Aorta (tissue), 5 donors: Measurements from ENCODE around the gene SCN2A. TPM values are rescaled to one million over a fixed set of nuclear protein-coding genes. Genes with fewer than 3 reads are reported as not detected.
"Not testable (repeated sequence)": the region's sequence is repeated elsewhere in the genome, so short reads cannot be mapped to it uniquely, and the experiment has no call there.

ENCODE experiments used
- ATAC-seq: fragments of 200-7000 bp; cut with Tn5 transposase; one replicate; pipeline ENCODE4 v1.9.1; 2022; ENCODE audit warnings: moderate library complexity; ENCODE audit not compliant: low FRiP score
- DNase-seq, 2 donors: peaks; one replicate each; pipeline ENCODE4 v3.0.0-alpha.2; 2020
- H3K27ac ChIP-seq, 2 donors: one replicate each; pipeline ENCODE4 v1.5.1; 2013; ENCODE audit warnings: low read length in 2 of 2, mild to moderate bottlenecking in 2 of 2, moderate library complexity in 2 of 2, control low read depth in 1 of 2, inconsistent platforms in 1 of 2, low read depth in 1 of 2
- H3K27me3 ChIP-seq, 2 donors: one replicate each; pipeline ENCODE4 v1.6.1; 2013; ENCODE audit warnings: control low read depth in 1 of 2, low read length in 1 of 2, mild to moderate bottlenecking in 1 of 2, moderate library complexity in 1 of 2; ENCODE audit not compliant: insufficient read depth in 2 of 2, control insufficient read depth in 1 of 2
- H3K36me3 ChIP-seq, 2 donors: one replicate each; pipeline ENCODE4 v1.6.1; 2013; ENCODE audit warnings: control low read depth in 1 of 2, low read length in 1 of 2, mild to moderate bottlenecking in 1 of 2; ENCODE audit not compliant: insufficient read depth in 2 of 2, control insufficient read depth in 1 of 2
- H3K4me1 ChIP-seq, 2 donors: one replicate each; pipeline ENCODE4 v1.6.1; 2013; ENCODE audit warnings: low read length in 2 of 2, control low read depth in 1 of 2, mild to moderate bottlenecking in 1 of 2, moderate library complexity in 1 of 2; ENCODE audit not compliant: insufficient read depth in 2 of 2, control insufficient read depth in 1 of 2
- H3K4me3 ChIP-seq, 2 donors: one replicate each; pipeline ENCODE4 v1.5.1; 2013; ENCODE audit warnings: low read length in 2 of 2, control low read depth in 1 of 2, mild to moderate bottlenecking in 1 of 2
- H3K9me3 ChIP-seq: one replicate; pipeline ENCODE4 v1.6.1; 2013; ENCODE audit warnings: mild to moderate bottlenecking, low read length; ENCODE audit not compliant: control insufficient read depth
- WGBS, 2 donors: extraction: QIAGEN DNeasy Blood & Tissue Kit; methylation state at CpG; one replicate each; pipeline ENCODE4 v1.1.7; 2013; 5-methylcytosine and 5-hydroxymethylcytosine counted together
- intact Hi-C, 2 donors: fragments of 100-400 bp; cut with DNase I; formaldehyde crosslinking; loops; one replicate each; pipeline versions ENCODE4 v1.14.2 to v1.15.0; 2022
- polyA plus RNA-seq, 2 donors: library from polyadenylated mRNA; stranded (reverse); fragments of 200-250 nt; gene quantifications; one replicate each; pipeline ENCODE4 v1.2.3, GENCODE V29; 2013
- total RNA-seq, 2 donors: library from RNA; stranded (reverse); fragmentation: NEBNext Ultra II Directional; extraction: Animal tissue kit (Norgen Biotek cat#: 25700); gene quantifications; one replicate each; pipeline ENCODE4 v1.2.1, GENCODE V29; 2021
- donor health status: healthy with polysubstance abuse.
- donor health status: Bipolar disorder and iron deficiency.
- donor health status: DM: no; HTN: no; CAD: no.
- donor health status: DM: no; HTN: no; CAD: no.
- donor health status: DM: yes; HTN: yes; CAD: no.

Gene SCN2A
- total and polyA plus RNA-seq, 4 donors, result 0.15 to 0.81 (median 0.63) TPM; not detected in 1

DNA sequence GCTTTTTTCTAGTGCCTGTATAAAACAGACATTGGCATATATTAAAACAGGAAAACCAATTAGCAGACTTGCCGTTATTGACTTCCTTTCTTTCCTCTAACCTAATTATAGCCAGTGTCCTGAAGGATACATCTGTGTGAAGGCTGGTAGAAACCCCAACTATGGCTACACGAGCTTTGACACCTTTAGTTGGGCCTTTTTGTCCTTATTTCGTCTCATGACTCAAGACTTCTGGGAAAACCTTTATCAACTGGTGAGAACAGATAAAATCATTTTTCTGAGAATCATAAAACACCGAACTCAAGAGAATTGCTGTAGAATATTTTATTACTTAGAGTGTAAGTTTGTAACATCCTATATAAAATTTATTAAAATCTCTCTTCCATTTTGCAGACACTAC lies 74.3 kb downstream of the SCN2A start:
- H3K4me3 ChIP-seq, result no peak overlapping the region
- DNase-seq (no peak), ATAC-seq (no peak)
- H3K27me3 ChIP-seq, result peaks cover 0 to 2% of the 10 kb centered on the region in 2 donors
- WGBS, 2 donors, result 71 to 75% methylated on average over 4 of the region's 4 CpGs
- H3K36me3 ChIP-seq, result no peaks in the 10 kb centered on the region
- no peaks in the 10 kb centered on the region for H3K9me3 ChIP-seq
- H3K27ac ChIP-seq, result no peak overlapping the region
- intact Hi-C loops, result no loop called here
- H3K4me1 ChIP-seq, result no peaks in the 10 kb centered on the region

- DNase-seq (no peak), ATAC-seq (no peak)
- Histone ChIP-seq H3K4me3 (no peak overlapping the region), H3K36me3 (no peaks in the 10 kb centered on the region), H3K4me1 (no peaks in the 10 kb centered on the region), H3K27me3 (no peaks in the 10 kb centered on the region), H3K9me3 (no peaks in the 10 kb centered on the region), H3K27ac (no peak overlapping the region)
- WGBS, 2 donors, result 68 to 70% methylated on average over 5 of the region's 5 CpGs
- intact Hi-C loops, result no loop called here
Observed at GRCh38 chr2:165328272-165328671, 89.1 kb downstream of the SCN2A start.

DNA sequence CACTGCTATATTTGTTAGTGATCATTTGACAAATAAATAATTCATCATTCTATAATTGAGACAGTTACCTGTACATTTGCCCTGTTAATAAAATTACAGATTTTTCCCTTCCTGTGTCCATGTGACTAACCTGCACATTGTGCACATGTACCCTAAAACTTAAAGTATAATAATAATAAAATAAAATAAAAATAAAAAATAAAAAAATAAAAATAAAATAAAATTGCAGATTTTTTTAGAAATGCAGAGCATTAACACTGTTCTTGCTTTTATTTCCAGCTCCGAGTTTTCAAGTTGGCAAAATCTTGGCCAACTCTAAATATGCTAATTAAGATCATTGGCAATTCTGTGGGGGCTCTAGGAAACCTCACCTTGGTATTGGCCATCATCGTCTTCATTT lies 105.1 kb downstream of the SCN2A start:
- DNase-seq, H3K27me3 ChIP-seq, H3K27ac ChIP-seq, H3K36me3 ChIP-seq, H3K4me1 ChIP-seq, H3K9me3 ChIP-seq, H3K4me3 ChIP-seq, intact Hi-C loops, ATAC-seq: not testable (repeated sequence)
- 69 to 83% methylated on average over 2 of the region's 2 CpGs for WGBS, 2 donors

- Histone ChIP-seq H3K4me3 (no peak overlapping the region), H3K9me3 (no peaks in the 10 kb centered on the region), H3K27me3 (no peaks in the 10 kb centered on the region), H3K36me3 (no peaks in the 10 kb centered on the region), H3K27ac (no peak overlapping the region), H3K4me1 (no peaks in the 10 kb centered on the region)
- WGBS, 2 donors, result 76 to 79% methylated on average over 1 of the region's 1 CpG
- intact Hi-C loops, result no loop called here
- ATAC-seq (no peak), DNase-seq (no peak)
Observed at GRCh38 chr2:165348441-165348840, 109.2 kb downstream of the SCN2A start.

- Histone ChIP-seq H3K9me3 (no peaks in the 10 kb centered on the region), H3K4me3 (no peak overlapping the region), H3K27me3 (no peaks in the 10 kb centered on the region), H3K36me3 (no peaks in the 10 kb centered on the region), H3K27ac (no peak overlapping the region), H3K4me1 (no peaks in the 10 kb centered on the region)
- intact Hi-C loops, result no loop called here
- DNase-seq (no peak), ATAC-seq (no peak)
- 62 to 69% methylated on average over 2 of the region's 2 CpGs for WGBS, 2 donors
Observed at GRCh38 chr2:165349181-165349580, 110.0 kb downstream of the SCN2A start.

DNA sequence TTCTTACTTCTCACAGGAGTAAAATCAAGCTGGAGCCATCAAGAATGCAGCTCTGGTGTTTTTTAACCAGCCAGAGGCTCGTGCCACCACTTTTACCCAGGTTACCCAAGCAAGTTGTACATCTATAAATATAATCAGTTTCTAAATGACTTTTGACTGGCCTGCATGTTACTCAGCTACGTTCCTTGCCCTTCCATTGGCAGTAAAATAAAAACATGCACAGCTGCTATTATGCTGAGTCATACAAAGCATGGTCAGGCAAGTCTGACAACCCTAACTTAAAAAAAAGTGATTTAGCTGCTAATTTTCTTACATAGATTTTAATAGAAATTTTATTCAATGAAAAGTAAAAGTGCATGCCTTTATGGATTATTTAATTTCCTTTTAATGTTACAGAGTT lies 118.5 kb downstream of the SCN2A start:
- WGBS, 2 donors, result 6 to 11% methylated on average over 2 of the region's 2 CpGs
- no peak for DNase-seq

GRCh38 chr2:165361514-165361913 lies 122.3 kb downstream of the SCN2A start:
- Histone ChIP-seq H3K36me3 (no peaks in the 10 kb centered on the region), H3K9me3 (no peaks in the 10 kb centered on the region), H3K4me3 (no peak overlapping the region), H3K4me1 (peaks cover 0 to 1% of the 10 kb centered on the region in 2 donors), H3K27me3 (no peaks in the 10 kb centered on the region), H3K27ac (no peak overlapping the region)
- DNase-seq (no peak), ATAC-seq (no peak)
- intact Hi-C loops, result no loop called here
- WGBS, 2 donors, result 33 to 34% methylated on average over 4 of the region's 4 CpGs

More for the DNA sequence above, 118.5 kb downstream of the SCN2A start:
- intact Hi-C loops, result no loop called here
- H3K4me3 ChIP-seq, result no peak overlapping the region
- H3K9me3 ChIP-seq, result no peaks in the 10 kb centered on the region
- no peak for ATAC-seq
- H3K27me3 ChIP-seq, result no peaks in the 10 kb centered on the region
- no peaks in the 10 kb centered on the region for H3K36me3 ChIP-seq
- H3K4me1 ChIP-seq, result peaks cover 0 to 1% of the 10 kb centered on the region in 2 donors
- no peak overlapping the region for H3K27ac ChIP-seq

- H3K9me3 ChIP-seq, result no peaks in the 10 kb centered on the region
- no peaks in the 10 kb centered on the region for H3K27me3 ChIP-seq
- no peaks in the 10 kb centered on the region for H3K36me3 ChIP-seq
- intact Hi-C loops, result no loop called here
- WGBS, 2 donors, result 58 to 59% methylated on average over 11 of the region's 11 CpGs
- no peak overlapping the region for H3K27ac ChIP-seq
- DNase-seq (no peak), ATAC-seq (no peak)
- H3K4me1 ChIP-seq, result no peaks in the 10 kb centered on the region
- H3K4me3 ChIP-seq, result no peak overlapping the region
Observed at GRCh38 chr2:165369131-165369897, 130.1 kb downstream of the SCN2A start.

DNA sequence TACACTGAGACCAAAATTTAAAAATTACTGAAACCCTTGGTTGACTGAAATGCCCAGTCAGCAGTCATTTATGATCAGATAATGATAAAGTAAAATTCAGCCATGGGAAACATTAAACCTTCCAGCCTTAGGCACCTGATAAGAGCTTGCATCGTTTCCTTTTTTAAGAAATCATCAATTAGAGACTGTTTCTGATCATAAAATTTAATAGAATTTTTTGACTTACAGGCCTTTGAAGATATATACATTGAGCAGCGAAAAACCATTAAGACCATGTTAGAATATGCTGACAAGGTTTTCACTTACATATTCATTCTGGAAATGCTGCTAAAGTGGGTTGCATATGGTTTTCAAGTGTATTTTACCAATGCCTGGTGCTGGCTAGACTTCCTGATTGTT lies 130.7 kb downstream of the SCN2A start:
- intact Hi-C loops, result no loop called here
- no peak overlapping the region for H3K4me3 ChIP-seq
- no peaks in the 10 kb centered on the region for H3K36me3 ChIP-seq
- no peaks in the 10 kb centered on the region for H3K9me3 ChIP-seq
- no peaks in the 10 kb centered on the region for H3K27me3 ChIP-seq
- ATAC-seq, result no peak
- no peak for DNase-seq
- H3K27ac ChIP-seq, result no peak overlapping the region
- H3K4me1 ChIP-seq, result no peaks in the 10 kb centered on the region
- 66 to 68% methylated on average over 2 of the region's 2 CpGs for WGBS, 2 donors
